ENCODE measurements around the gene STOML3.

- no peak for TF ChIP-seq CTCF (IDR thresholded peaks at IDR 0.05)
- no peak for TF ChIP-seq POLR2A (IDR thresholded peaks at IDR 0.05)
Observed at GRCh38 chr13:39013462-39013861, 22.8 kb upstream of the STOML3 start.

Measured in Peyer's patch (tissue), 4 donors.